GM21526 (cell line): ENCODE measurements around the gene TXNDC8.
A peak's percentile ranks its signal among the peaks of the same experiment; 100 is the strongest.
"Not testable (repeated sequence)": the region's sequence is repeated elsewhere in the genome, so short reads cannot be mapped to it uniquely, and the experiment has no call there.

Experiments used
- ATAC-seq: cut with Tn5 transposase; IDR thresholded peaks from one replicate; pipeline ENCODE4 v1.9.1; 2021; ENCODE audit warnings: moderate library complexity; ENCODE audit not compliant: unreplicated experiment, low FRiP score

The TXNDC8 gene

GRCh38 chr9:110337727-110338126, at the start of gene TXNDC8:
Gene TXNDC8, minus strand, starts transcription at chr9:110337863.
- no peak for ATAC-seq

- ATAC-seq = no peak
Measured at GRCh38 chr9:110383491-110383890, 45.8 kb upstream of the TXNDC8 start.

GRCh38 chr9:110382731-110383130, 45.1 kb upstream of the TXNDC8 start:
- ATAC-seq = no peak

- ATAC-seq = no peak
Measured at GRCh38 chr9:110371411-110372007, 33.8 kb upstream of the TXNDC8 start.

- no peak for ATAC-seq
Measured at GRCh38 chr9:110370315-110370714, 32.7 kb upstream of the TXNDC8 start.

- ATAC-seq = no peak
Measured at GRCh38 chr9:110364451-110364850, 26.8 kb upstream of the TXNDC8 start.

- not testable (repeated sequence) for ATAC-seq
Measured at GRCh38 chr9:110358992-110359391, 21.3 kb upstream of the TXNDC8 start.

GRCh38 chr9:110357505-110357904, 19.8 kb upstream of the TXNDC8 start:
- no peak for ATAC-seq

GRCh38 chr9:110356639-110357395, 19.2 kb upstream of the TXNDC8 start:
- no peak for ATAC-seq

- ATAC-seq = no peak
Measured at GRCh38 chr9:110355911-110356310, 18.2 kb upstream of the TXNDC8 start.

GRCh38 chr9:110351009-110351467, 13.4 kb upstream of the TXNDC8 start:
- ATAC-seq = no peak

GRCh38 chr9:110346325-110346724, 8.7 kb upstream of the TXNDC8 start:
- ATAC-seq = no peak

GRCh38 chr9:110344821-110345220, 7.2 kb upstream of the TXNDC8 start:
- ATAC-seq = no peak

GRCh38 chr9:110343551-110343950, 5.9 kb upstream of the TXNDC8 start:
- no peak for ATAC-seq

- ATAC-seq = no peak
Measured at GRCh38 chr9:110340306-110340705, 2.6 kb upstream of the TXNDC8 start.

- no peak for ATAC-seq
Measured at GRCh38 chr9:110338143-110338542, 480 bp upstream of the TXNDC8 start.

GRCh38 chr9:110336363-110336762, 1.3 kb downstream of the TXNDC8 start:
- no peak for ATAC-seq

- ATAC-seq = no peak
Measured at GRCh38 chr9:110334871-110335270, 2.8 kb downstream of the TXNDC8 start.

GRCh38 chr9:110334183-110334582, 3.5 kb downstream of the TXNDC8 start:
- ATAC-seq = peak; percentile 82

GRCh38 chr9:110332766-110333165, 4.9 kb downstream of the TXNDC8 start:
- ATAC-seq = no peak

GRCh38 chr9:110330484-110331105, 7.1 kb downstream of the TXNDC8 start:
- ATAC-seq = no peak
